ENCODE data around the gene SHMT1.
"Not testable (repeated sequence)": the region's sequence is repeated elsewhere in the genome, so short reads cannot be mapped to it uniquely, and the experiment has no call there.

The SHMT1 gene

GRCh38 chr17:18379246-18380146, 16.1 kb upstream of the SHMT1 start:
- no peak for DNase-seq (ENCODE audit: insufficient read length, low spot score)
- FAIRE-seq = no peak

- not testable (repeated sequence) for DNase-seq (ENCODE audit: insufficient read length, low spot score); FAIRE-seq
Measured at GRCh38 chr17:18378614-18379013, 15.3 kb upstream of the SHMT1 start.

- FAIRE-seq = no peak
- no peak for DNase-seq (ENCODE audit: insufficient read length, low spot score)
Measured at GRCh38 chr17:18378205-18378505, 14.8 kb upstream of the SHMT1 start.

- FAIRE-seq (no peak), DNase-seq (ENCODE audit: insufficient read length, low spot score) (no peak)
Measured at GRCh38 chr17:18377437-18378204, 14.3 kb upstream of the SHMT1 start, which contains the start of gene EVPLL. TSS of gene EVPLL (plus strand) at chr17:18377778. CDS start at chr17:18380938, 3,160 bp downstream.

- DNase-seq (ENCODE audit: insufficient read length, low spot score) (no peak), FAIRE-seq (no peak)
Measured at GRCh38 chr17:18374216-18374615, 10.9 kb upstream of the SHMT1 start.

- not testable (repeated sequence) for FAIRE-seq; DNase-seq (ENCODE audit: insufficient read length, low spot score)
Measured at GRCh38 chr17:18373181-18373580, 9.8 kb upstream of the SHMT1 start.

GRCh38 chr17:18371455-18371854, 8.1 kb upstream of the SHMT1 start:
- no peak for DNase-seq (ENCODE audit: insufficient read length, low spot score)

GRCh38 chr17:18370761-18371160, 7.4 kb upstream of the SHMT1 start:
- FAIRE-seq (no peak), DNase-seq (ENCODE audit: insufficient read length, low spot score) (no peak)

More at GRCh38 chr17:18371455-18371854, 8.1 kb upstream of the SHMT1 start:
- no peak for FAIRE-seq

- FAIRE-seq (no peak), DNase-seq (ENCODE audit: insufficient read length, low spot score) (no peak)
Measured at GRCh38 chr17:18368946-18369345, 5.6 kb upstream of the SHMT1 start.

GRCh38 chr17:18364166-18364565, 816 bp upstream of the SHMT1 start:
- FAIRE-seq (no peak), DNase-seq (ENCODE audit: insufficient read length, low spot score) (no peak)

GRCh38 chr17:18362698-18363100, 651 bp downstream of the SHMT1 start:
- DNase-seq (ENCODE audit: insufficient read length, low spot score) (no peak), FAIRE-seq (peak; percentile 81)

- DNase-seq (ENCODE audit: insufficient read length, low spot score) = no peak
- FAIRE-seq = no peak
Measured at GRCh38 chr17:18361837-18362697, 1.3 kb downstream of the SHMT1 start.

GRCh38 chr17:18360518-18360917, 2.8 kb downstream of the SHMT1 start:
- DNase-seq (ENCODE audit: insufficient read length, low spot score) (no peak), FAIRE-seq (no peak)

- FAIRE-seq = no peak
- no peak for DNase-seq (ENCODE audit: insufficient read length, low spot score)
Measured at GRCh38 chr17:18356624-18357023, 6.7 kb downstream of the SHMT1 start.

GRCh38 chr17:18353541-18353940, 9.8 kb downstream of the SHMT1 start:
- DNase-seq (ENCODE audit: insufficient read length, low spot score) = no peak
- no peak for FAIRE-seq

GRCh38 chr17:18344021-18344420, 19.3 kb downstream of the SHMT1 start:
- DNase-seq (ENCODE audit: insufficient read length, low spot score) = no peak
- peak; percentile 8 for FAIRE-seq

- DNase-seq (ENCODE audit: insufficient read length, low spot score) (no peak), FAIRE-seq (no peak)
Measured at GRCh38 chr17:18339933-18340332, 23.4 kb downstream of the SHMT1 start.

- not testable (repeated sequence) for FAIRE-seq; DNase-seq (ENCODE audit: insufficient read length, low spot score)
Measured at GRCh38 chr17:18338158-18338557, 25.2 kb downstream of the SHMT1 start.

GRCh38 chr17:18332909-18333489, 30.4 kb downstream of the SHMT1 start:
- DNase-seq (ENCODE audit: insufficient read length, low spot score) (no peak), FAIRE-seq (no peak)

- FAIRE-seq = no peak
- no peak for DNase-seq (ENCODE audit: insufficient read length, low spot score)
Measured at GRCh38 chr17:18331879-18332278, 31.5 kb downstream of the SHMT1 start.
